Midbrain (tissue), 1 donor: ENCODE data around the gene CAMP.
A peak's percentile ranks its signal among the peaks of the same experiment; 100 is the strongest.

ENCODE experiments used
- DNase-seq: peaks from one replicate; lab custom pipeline; 2025; lab: John Stamatoyannopoulos, UW

Gene CAMP

DNA sequence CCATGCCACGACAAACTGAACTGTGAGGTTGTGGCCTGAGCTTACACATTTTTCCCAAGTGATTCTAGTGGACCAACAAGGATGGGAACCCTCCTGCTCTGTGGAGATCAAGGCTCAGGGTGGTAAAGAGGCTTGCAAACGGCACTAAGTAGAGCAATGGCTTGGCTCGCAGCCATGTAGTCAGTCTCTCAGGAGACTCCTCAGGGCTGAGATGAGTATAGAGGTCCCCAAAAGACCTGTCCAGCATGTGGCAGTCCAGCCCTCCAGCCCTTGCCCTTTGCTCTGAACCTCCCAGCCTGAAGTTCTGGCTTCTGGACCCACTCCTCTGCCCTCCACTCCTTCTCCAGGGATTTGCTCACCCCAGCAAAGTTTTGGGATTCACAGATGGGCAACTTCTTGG is 8.3 kb upstream of the CAMP start:
- no peak for DNase-seq

DNA sequence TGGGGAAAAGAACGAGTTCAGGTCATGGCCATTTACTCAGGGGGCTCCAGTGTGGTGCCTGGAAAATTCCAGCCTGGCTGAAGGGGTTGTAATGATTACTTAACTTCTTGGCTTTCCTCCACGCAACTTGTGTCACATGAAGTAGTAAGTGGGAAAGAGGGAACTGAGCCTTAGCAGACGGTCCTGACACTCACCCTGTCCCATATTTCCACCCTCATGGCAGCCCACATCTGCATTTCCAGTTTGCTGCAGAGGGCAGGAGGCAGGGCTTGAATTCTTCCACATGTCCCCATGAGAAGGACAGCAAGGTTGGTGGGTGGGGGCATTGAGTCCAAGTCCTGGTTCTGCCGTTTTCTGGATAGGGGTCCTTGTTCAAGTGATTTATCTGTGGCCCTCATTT is 7.8 kb upstream of the CAMP start:
- DNase-seq = peak; percentile 53

DNA sequence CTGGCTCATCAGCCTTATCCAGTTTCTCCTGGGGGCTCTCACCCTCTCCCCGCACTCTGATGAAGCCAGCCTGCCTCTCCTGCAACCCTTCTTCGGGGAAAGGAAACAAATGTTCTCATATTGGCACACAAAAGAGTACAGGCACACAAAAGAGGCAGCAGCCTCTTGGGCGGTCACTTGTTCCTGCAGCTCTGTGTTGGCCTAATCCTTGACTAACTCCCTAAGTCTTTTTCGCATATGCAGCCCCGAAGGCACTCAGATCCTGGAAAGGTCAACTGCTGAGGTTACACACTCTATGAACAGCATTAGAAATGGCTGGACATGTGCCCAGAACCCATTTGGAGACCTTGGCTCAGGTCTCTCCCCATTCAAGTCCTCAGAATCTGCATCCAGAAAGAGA is 7.4 kb upstream of the CAMP start:
- peak; percentile 67 for DNase-seq

DNA sequence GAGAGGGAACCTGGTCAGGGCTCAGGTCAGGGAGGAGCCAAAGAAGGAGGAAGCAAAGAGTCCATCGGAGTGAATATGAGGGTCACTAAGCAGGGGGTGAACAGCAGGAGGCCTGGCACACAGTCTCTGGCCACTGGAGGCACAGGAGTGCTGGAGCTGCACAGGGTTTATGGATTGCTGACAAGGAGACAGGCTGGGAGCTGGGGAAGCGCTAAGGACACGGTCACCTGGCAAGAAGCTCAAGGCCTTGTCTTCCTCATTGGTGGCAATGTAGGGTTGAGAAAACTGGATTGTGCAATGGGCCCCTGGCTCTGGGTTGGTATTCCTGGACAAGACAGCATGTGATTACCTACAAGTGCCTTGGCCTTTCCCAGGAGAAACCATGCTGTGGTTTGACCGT is 5.8 kb upstream of the CAMP start:
- DNase-seq = no peak

DNA sequence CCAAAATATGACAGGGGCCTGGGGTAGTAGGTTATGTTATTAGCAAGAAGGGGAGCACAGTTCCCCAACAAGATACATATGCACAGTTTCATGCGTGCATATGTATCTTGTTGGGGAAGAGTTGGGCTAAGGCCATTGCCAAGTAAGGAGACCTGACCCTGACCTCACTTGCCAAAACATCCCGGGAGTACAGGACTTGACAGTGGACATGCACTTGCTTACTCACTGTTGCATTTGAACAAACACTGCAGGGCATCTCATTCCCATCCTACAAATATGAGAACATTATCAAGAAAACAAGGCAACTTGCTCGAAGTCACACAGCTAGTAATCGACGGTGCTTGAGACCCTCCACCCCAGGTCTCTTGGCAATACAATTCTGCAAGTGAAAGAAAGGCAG is 4.8 kb upstream of the CAMP start:
- no peak for DNase-seq

DNA sequence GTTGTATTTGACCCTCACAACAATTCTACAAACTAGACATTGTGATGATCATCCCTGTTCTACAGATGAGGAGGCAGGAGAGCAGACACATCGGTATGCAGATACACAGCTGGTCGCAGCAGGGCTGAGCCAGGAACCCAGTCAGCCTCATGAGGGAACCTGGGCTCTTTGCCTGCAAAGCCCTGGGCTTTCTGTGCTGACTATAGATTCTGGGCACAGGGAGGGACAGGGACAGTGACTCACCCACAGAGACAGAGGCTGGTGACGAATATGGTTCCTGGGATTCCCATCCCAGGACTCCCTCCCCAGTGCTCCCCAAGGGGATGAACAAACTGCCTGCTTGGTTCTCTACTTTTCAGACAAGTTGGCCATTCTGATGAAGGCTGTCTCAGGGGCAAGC is 3.8 kb upstream of the CAMP start:
- no peak for DNase-seq

DNA sequence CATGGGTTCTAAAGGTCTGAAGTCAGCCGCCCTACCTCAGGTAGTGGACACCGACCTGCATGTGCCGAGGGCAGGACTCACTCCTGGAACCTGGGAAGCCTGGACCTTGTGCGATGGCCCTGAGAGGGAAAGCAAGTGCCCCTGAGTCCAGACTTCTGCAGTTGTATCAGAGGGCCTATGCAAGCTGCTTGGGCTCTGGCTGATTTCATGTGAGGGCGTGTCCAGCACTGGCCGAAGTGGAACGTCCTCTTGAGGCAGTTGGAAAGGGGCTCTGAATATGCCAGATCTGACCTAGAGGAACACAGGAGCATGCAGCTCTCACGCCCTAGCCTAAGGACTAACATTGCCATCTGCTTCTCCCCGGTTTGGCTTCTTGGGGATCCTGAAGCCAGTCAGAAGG is 2.5 kb upstream of the CAMP start:
- DNase-seq = no peak

DNA sequence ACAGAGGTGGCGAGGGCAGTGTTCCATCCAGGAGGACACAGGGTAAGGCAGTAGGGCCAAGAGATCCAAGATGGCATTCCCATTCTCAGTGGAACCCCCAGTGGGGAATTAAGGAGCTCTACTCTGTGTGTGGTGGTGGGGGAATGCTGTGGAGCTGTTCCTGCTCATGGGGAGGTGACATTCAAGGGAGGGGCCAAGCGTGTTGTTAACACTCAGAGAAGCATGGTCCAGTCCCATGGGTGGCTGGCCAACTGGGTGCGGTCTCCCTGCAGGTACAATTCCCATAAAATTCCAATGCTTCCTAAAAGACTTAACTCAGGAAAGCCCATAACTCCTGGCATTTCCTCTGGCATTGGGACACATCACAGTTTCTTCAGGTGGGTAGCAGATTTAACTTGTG is 2.3 kb downstream of the CAMP start:
- DNase-seq = no peak

DNA sequence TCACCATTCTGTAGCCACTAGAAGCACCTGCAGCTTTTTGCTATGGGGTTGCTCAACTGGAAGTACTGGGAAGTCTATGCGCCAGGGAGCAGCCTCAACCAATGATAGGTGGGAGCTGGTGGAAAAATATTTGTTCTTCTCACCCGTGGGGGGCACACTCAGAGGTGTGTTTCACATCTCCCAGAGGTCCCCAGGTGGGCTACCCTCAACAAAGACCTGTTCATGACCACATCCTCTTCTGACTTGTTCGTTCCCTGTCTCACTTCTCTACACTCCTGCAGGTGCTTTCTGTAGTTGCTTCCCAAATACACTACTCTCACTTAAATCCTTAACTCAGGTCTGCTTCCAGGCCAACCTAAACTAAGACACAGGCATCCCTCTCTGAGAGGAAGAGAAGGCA is 3.6 kb downstream of the CAMP start:
- DNase-seq = no peak

DNA sequence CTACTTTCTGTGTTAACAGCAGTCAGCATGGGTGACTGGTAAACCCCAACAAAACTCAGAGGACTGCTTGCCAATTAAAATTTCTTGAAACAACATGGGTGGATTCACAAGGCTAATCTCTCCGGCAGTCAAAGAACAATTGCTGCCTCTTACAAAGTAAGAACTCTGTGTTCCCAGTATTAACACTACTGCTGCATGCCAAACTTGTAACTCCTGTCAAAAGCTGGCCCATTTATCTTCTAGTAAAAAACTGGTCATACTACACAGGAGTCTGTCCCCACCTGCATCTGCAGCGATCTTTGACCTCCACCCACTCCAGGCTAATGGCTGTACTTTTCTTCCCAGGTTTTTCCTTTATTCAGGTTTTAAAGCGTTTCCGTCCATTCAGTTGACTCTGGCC is 8.9 kb downstream of the CAMP start:
- DNase-seq = no peak

DNA sequence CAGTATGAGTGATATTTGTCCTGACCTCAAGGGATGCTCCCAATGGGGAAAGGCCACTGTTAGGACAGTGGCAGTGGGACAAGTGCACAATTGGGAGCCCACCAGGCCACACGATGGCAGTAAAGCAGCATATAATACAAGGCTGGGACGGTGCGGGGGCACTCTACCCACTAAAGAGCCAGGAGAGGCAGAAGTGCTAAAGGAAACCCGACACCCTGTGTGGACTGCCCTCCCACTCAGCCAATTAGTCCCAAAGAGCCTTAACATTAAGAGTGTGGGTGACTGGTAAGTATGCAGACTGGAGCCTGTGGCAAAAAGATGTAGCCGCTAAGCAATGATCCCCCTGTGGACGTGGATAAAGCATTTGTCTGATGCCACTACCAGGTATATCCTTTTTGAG is 9.4 kb downstream of the CAMP start:
- peak; percentile 70 for DNase-seq

DNA sequence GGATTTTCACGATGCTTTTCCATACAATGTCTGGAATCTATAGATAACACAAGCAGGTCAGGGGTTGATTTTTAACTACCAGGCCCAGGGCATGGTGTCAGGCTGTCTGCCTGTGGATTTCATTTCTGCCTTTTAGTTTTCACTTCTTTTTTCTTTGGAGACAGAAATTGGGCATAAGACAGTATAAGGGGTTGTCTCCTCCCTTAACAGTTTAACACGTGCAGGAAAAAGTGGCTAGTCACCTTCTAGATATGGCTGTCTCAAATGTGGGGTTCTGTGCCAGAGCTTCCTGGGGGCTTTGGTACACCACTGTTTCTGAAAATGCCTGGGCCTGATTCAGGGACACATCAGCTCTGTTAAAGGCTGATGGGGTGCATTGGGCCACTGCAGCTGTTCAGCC is 10.2 kb downstream of the CAMP start:
- DNase-seq = no peak

DNA sequence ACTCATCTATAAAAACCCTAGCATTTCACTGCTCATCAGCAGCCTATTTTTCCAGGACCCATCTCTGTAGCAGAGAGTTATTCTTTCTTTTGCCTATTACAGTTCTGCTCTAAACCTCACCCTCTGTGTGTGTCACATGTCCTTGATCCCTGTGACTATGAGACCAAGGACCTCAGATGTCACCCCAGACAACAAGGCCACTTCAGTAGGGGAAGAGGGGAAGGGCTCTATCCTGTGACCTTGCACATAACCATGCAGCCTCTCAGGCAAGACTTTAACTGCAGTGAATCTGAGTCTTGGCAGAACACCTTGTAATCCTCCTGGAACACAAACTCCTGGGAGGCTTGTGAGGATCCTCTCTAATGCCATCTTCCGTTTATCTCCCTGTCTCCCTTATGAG is 13.2 kb downstream of the CAMP start:
- no peak for DNase-seq

DNA sequence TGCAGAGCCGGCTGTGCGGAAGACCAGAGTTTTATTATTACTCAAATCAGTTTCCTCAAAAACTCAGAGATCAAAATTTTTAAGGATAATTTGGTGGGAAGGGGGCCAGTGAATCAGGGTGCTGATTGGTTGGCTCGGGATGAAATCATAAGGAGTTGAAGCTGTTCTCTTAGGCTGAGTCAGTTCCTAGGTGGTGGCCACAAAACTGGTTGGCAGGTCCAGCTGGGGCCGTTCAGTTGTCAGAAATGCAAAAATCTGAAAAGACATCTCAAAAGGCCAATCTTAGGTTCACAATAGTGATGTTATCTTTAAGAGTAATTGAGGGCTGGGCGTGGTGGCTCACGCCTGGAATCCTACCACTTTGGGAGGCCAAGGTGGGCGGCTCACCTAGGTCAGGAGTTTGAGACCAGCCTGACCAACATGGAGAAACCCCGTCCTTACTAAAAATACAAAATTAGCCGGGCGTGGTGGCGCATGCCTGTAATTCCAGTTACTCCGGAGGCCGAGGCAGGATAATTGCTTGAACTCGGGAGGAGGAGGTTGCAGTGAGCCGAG is 15.3 kb downstream of the CAMP start:
- no peak for DNase-seq

DNA sequence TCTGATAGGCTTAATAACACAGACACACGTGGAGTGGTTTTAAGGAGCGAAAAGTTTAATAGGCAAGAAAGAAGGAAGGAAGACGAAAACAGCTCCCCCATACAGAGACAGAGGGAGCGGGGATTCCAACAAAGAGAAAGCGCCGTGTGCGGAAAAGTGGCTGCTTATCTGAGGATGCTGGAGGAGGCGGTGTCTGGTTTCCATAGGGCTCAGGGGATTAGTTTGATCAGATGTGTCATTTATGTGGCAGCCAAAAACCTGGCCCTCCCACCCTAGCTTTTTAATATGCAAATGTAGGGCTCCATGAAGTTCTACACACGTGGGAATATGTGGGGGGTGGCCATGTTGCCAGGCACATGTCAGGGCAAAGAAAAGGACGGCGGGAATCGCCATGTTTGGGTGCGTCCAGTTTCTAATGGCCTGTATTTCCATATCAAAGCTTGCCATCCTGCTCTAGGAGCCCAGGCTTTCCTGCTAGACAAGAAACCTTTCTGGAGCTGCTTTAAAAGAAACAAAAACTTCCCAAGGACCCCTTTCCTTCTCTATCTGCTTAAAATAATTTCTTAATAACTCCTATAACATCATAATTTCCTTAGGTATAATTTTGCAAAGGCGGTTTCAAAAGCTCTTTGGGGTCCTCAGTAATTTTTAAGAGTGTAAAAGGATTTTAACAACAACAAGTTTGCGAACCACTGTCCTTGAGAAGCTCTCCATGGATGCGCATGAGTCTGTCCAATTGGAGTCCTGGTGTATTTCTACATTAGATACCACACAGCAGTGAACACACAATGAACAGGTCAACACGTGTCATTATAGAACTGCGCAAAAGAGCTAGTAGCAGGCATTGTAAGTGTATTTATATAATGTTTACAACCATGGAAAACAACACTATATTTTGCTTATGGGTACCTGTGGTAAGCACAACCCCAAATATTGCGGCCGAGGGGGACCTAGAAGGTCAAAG is 17.0 kb downstream of the CAMP start:
- no peak for DNase-seq

DNA sequence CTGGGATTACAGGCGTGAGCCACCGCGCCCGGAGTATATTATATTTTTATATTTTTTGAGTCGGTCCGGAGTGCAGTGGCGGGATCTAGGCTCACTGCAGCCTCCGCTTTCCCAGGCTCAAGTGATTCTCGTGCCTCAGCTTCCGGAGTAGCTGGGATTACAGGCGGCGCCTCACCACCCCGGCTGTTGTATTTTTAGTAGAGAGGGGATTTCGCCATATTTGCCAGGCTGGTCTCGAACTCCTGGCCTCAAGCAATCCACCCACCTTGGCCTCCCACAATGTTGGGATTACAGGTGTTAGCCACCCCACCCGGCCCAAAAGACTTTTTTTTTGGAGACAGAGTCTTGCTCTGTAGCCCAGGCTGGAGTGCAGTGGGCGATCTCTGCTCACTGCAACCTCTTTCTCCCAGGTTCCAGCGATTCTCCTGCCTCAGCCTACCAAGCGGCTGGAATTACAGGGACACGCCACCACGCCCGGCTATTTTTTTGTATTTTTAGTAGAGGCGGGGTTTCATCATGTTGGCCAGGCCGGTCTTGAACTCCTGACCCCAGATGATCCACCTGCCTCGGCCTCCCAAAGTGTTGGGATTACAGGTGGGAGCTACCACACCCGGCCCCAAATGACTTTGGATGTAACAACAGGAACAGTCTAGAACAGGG is 18.6 kb downstream of the CAMP start:
- no peak for DNase-seq

DNA sequence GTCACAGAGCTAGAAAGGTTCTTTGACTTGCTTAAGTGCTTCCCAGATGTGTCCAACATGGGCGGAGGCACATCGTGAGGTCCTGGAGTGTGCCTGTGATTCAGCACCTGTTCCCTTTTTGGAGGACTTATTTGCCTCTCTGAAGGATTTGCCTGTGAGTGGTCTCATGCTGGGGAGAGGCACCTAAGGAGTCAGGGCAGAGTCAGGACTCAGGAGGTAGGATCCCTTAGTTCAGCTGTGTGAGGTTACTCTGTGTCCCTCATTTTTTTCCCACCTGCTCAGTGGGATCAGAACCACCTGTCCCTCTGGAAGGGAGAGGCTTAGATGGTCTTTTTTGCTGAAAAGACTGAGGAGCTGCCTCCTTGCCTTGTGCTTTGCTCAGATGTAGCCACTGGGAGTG is 20.6 kb downstream of the CAMP start:
- DNase-seq = no peak

DNA sequence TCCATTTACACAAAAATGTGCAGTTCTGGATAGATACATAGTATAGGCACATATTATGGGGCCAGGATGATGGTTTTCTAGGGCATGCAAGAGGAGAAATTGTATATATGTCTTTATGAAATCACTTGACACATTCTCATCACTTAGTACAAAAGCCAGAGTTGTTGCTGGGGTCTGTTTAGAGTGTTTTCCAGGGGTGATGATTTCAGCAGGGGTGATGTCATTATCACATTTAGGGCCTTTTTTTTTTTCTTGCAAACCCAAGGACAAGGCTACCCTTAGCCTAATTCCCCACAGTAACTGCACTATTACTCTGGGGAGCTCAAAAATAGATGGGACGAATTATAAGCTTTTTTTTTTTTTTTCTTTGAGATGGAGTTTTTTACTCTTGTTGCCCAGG is 21.2 kb downstream of the CAMP start:
- DNase-seq = no peak

DNA sequence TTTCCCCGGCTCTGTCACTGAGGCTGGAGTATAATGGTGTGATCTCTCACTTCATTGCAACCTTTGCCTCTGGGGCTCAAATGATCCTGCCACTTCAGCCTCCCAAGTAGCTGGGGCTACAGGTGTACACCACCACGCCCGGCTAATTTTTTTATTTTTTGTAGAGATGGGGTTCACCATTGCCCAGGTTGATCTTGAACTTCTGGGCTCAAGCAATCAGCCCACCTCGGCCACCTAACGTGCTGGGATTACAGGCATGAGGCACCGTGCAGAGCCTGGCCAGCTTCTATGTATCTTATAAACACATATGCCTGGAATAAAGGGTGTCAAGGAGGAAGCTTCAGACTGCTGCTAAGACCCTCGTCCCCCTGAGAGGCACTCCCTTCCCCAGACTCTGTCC is 21.8 kb downstream of the CAMP start:
- DNase-seq = no peak

DNA sequence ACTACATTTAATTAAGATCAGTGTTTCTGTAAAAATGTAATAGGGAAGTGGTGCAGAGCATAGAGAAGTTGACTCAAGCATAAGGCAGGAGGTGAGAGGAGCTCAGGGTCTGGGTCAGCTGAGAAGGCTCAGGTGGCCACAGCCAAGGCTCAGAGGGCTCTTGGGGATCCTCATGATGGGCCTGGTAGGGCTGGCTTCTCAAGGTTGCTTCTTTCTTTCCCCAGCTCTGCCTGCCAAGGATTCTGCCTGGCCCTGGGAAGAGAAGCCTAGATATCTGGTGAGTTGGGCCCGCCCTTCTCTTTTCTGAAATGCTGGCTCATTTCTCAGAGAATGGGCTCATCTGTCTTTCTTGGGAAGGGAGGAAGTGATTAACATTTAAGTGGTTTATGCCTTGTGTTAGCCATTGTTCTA is 24.1 kb downstream of the CAMP start:
- no peak for DNase-seq

DNA sequence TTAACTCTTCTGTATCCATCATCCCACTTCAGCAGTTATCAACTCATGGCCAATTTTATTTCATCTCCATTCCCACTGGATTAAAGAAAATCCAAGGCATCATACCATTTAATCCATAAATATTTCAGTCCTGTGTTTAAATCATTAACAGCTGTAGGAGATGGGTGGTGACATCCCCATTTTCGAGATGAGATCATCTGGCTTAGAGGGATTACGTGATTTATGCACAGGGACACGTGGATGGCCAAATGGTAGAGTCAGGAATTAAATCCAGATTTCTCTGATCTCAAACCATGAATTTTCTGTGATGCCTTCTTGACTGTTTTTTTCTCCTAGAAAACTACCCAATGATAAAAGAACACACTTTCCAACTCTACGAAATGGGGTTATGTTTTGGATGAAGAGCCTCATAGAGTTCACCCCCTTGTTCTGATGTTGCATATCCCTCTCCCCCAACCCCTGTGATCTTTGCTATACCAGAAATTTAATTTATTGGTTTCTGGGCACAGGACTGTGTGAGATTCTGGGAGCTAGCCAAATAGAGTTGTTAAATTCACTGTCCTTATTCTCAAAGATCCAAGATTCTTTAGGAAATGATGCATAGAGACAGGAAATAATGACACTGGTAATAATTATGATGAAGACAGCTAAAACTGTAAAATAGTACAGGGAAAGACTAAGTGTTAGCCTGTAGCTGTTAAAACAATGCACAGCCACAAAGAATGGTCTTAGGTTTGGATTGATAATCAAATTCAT is 25.0 kb downstream of the CAMP start:
- DNase-seq = no peak

DNA sequence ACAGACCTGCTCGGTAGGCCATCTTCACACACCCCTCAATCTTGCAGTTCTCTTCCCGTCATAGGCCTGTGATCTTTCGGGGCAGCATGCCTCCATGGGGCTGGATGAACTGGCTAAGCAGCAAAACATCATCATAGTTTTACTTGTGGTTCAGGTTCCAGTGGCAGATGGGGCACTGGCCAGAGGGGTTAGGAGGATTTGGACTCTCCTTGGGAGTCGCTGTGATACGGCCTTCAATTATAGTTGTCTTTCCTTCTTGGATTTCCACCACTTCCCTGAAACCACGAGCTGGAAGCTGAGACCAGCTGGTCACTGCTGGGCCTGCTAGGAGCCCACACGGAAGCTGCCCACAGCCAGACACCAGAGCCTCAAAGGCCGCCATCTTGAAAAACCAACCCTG is 33.3 kb downstream of the CAMP start:
- no peak for DNase-seq

DNA sequence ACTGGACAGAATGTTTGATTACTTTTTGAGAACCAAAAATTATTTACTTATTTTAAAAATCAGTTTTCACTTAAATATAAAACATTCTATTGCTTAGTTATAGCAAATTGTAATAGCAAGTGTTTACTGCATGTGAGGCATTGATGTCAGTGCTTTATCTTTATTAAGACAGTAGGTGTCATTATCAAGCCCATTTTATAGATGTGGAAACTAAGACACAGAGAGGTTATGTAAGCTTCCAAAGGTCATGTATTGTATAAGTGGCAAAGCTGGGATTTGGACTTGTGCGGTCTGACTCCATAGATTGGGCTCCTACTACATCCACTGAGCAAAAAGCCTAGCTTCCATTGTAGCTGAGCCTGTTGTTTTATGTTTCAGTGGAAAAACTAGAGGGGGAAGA is 35.2 kb downstream of the CAMP start:
- no peak for DNase-seq
